Measurements from ENCODE around the gene MYLK.

DNA sequence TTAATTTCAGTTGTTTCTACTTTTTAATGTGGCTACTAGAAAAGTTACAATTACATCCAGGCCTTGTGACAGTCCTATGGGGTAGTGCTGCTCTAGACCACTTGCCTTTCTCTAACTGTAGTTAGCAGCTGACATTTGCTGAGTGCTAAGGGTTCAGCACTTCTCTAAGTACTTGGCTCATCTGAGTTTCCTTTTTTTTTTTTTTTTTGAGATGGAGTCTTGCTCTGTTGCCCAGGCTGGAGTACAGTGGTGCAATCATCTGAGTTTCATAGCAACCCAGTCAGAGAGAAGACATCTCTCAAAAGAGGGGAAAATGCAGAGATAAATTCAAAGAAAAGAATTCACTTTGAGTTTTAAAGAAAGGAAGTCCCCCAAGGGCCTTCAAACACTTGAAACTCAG is 130.8 kb downstream of the MYLK start:
- no peak for TF ChIP-seq EZH2 (IDR thresholded peaks at IDR 0.05; ENCODE audit: borderline replicate concordance, low read length)
- TF ChIP-seq, protein P1, sequence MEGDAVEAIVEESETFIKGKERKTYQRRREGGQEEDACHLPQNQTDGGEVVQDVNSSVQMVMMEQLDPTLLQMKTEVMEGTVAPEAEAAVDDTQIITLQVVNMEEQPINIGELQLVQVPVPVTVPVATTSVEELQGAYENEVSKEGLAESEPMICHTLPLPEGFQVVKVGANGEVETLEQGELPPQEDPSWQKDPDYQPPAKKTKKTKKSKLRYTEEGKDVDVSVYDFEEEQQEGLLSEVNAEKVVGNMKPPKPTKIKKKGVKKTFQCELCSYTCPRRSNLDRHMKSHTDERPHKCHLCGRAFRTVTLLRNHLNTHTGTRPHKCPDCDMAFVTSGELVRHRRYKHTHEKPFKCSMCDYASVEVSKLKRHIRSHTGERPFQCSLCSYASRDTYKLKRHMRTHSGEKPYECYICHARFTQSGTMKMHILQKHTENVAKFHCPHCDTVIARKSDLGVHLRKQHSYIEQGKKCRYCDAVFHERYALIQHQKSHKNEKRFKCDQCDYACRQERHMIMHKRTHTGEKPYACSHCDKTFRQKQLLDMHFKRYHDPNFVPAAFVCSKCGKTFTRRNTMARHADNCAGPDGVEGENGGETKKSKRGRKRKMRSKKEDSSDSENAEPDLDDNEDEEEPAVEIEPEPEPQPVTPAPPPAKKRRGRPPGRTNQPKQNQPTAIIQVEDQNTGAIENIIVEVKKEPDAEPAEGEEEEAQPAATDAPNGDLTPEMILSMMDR (IDR thresholded peaks at IDR 0.05; ENCODE audit: low read length), result no peak

Data from OCI-LY1 (cell line).